ENCODE results near the gene PROP1.

DNA sequence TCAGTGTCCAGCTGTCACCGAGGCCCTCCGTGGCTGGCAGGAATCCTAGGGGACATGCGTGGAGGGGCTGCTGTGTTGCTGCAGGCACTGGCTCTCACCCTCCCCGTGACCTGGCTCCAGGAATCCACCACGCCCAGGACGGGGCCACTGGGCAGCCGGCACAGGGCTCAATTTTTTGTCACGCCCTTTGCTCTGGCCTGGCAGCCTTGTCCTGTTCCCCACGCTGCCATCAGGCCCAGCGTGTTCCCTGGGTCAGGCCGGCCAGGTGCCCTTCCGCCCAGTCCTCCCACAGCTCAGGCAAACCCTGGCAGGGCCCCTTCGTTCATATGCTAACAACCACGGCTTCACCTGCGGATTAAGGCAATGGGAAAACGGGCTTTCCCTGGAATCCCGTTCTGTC, 37.3 kb downstream of the PROP1 start:
- TF ChIP-seq GATA2 (IDR thresholded peaks at IDR 0.05; ENCODE audit: low read depth, low read length) (no peak), GATA3 (IDR thresholded peaks at IDR 0.05; ENCODE audit: low read depth, low read length) (no peak)
